HG03045 (cell line): ENCODE results near the gene RBM44.
"Not testable (repeated sequence)": the region's sequence is repeated elsewhere in the genome, so short reads cannot be mapped to it uniquely, and the experiment has no call there.

ENCODE experiments used
- ATAC-seq: cut with Tn5 transposase; IDR thresholded peaks from one replicate; pipeline ENCODE4 v1.9.1; 2021; ENCODE audit warnings: mild to moderate bottlenecking, moderate library complexity; ENCODE audit not compliant: unreplicated experiment

Gene RBM44

GRCh38 chr2:237857791-237858190, 59.2 kb downstream of the RBM44 start:
- no peak for ATAC-seq

- no peak for ATAC-seq
Observed at GRCh38 chr2:237858294-237859081, 59.9 kb downstream of the RBM44 start.

GRCh38 chr2:237859082-237859433, 60.5 kb downstream of the RBM44 start:
- ATAC-seq, result no peak

- no peak for ATAC-seq
Observed at GRCh38 chr2:237859533-237860272, 61.1 kb downstream of the RBM44 start, which contains the start of gene RAMP1. RAMP1 (plus strand) TSS chr2:237859623; CDS start chr2:237859676, 53 bp downstream.

- ATAC-seq, result no peak
Observed at GRCh38 chr2:237860273-237860935, 61.8 kb downstream of the RBM44 start.

- ATAC-seq, result no peak
Observed at GRCh38 chr2:237861875-237862527, 63.4 kb downstream of the RBM44 start.

- no peak for ATAC-seq
Observed at GRCh38 chr2:237862528-237862895, 63.9 kb downstream of the RBM44 start.

- no peak for ATAC-seq
Observed at GRCh38 chr2:237863102-237863511, 64.5 kb downstream of the RBM44 start.

- ATAC-seq, result no peak
Observed at GRCh38 chr2:237863689-237864443, 65.3 kb downstream of the RBM44 start.

- ATAC-seq, result no peak
Observed at GRCh38 chr2:237864444-237864931, 65.9 kb downstream of the RBM44 start.

GRCh38 chr2:237864940-237865622, 66.5 kb downstream of the RBM44 start:
- ATAC-seq, result no peak

GRCh38 chr2:237865623-237866041, 67.1 kb downstream of the RBM44 start:
- no peak for ATAC-seq

GRCh38 chr2:237866101-237866621, 67.6 kb downstream of the RBM44 start:
- no peak for ATAC-seq

- ATAC-seq, result no peak
Observed at GRCh38 chr2:237867465-237867864, 68.9 kb downstream of the RBM44 start.

GRCh38 chr2:237868074-237868473, 69.5 kb downstream of the RBM44 start:
- not testable (repeated sequence) for ATAC-seq

GRCh38 chr2:237868631-237869342, 70.2 kb downstream of the RBM44 start:
- no peak for ATAC-seq

- ATAC-seq, result no peak
Observed at GRCh38 chr2:237869343-237870102, 70.9 kb downstream of the RBM44 start.

GRCh38 chr2:237870126-237870525, 71.5 kb downstream of the RBM44 start:
- ATAC-seq, result no peak
